ENCODE data around the gene ARID3B. TPM values are rescaled to one million over a fixed set of nuclear protein-coding genes. Genes with fewer than 3 reads are reported as not detected.

The ARID3B gene
- total and polyA plus RNA-seq, 2 of the 13 experiments (the other 11 are each of a cell fraction or from before 2014, with no cell fraction given): 5.3 to 12.8 TPM

GRCh38 chr15:74580538-74581350, 39.7 kb downstream of the ARID3B start:
- ATAC-seq (no peak), FAIRE-seq (no peak), DNase-seq (ENCODE audit: low spot score) (no peak)
- Histone ChIP-seq H3K79me2 (ENCODE audit: insufficient read depth, low read length) (no peaks in the 10 kb centered on the region), H3K4me2 (ENCODE audit: low read depth, low read length) (no peak overlapping the region), H3K4me3 (replicated peaks in 1 of 3; ENCODE audit: insufficient read depth in 1 of 3, low read depth in 2 of 3, low read length in 3 of 3) (no peak overlapping the region), H3K9ac (ENCODE audit: insufficient read depth, low read depth, low read length) (no peak overlapping the region), H4K20me1 (ENCODE audit: insufficient read depth, low read length) (no peaks in the 10 kb centered on the region), H3K4me1 (ENCODE audit: insufficient read depth, low read length) (no peaks in the 10 kb centered on the region), H2AFZ (ENCODE audit: low read length) (no peak overlapping the region), H3K27me3 (ENCODE audit: control insufficient read depth in 1 of 2, insufficient read depth in 2 of 2, low read length in 2 of 2) (no peaks in the 10 kb centered on the region), H3K27ac (ENCODE audit: extremely low read length, insufficient read depth, low read length) (no peak overlapping the region), H3K36me3 (replicated peaks in 1 of 2; ENCODE audit: control insufficient read depth in 1 of 2, insufficient read depth in 2 of 2, low read length in 2 of 2) (peaks cover 7 to 21% of the 10 kb centered on the region in 2 experiments; a peak in 4 of 5 replicates), H3K9me3 (ENCODE audit: low read length) (no peaks in the 10 kb centered on the region)
- in situ Hi-C loops (cut with HindIII; ENCODE audit: extremely low pct_ligation_motif_present, low pct_unique_long_range_greater_than_20kb): no loop called here
- intact Hi-C loops (cut with micrococcal nuclease; ENCODE audit: unreplicated experiment): no loop called here
- CTCF ChIA-PET (ENCODE audit: low intra/inter-chr PET ratio, low total read pairs): no interaction called here
- POLR2A ChIA-PET: no interaction called here
- BruUV-seq (replicated peaks): no TSS peak
- 96% methylated on average over 7 of the region's 7 CpGs for WGBS (ENCODE audit: low lambda C conversion rate)
- TF ChIP-seq ZMAT3 (CRISPR knock-in tag; conservative IDR thresholded peaks at IDR 0.05): no peak
- TF ChIP-seq TOPORS (CRISPR knock-in tag; IDR thresholded peaks at IDR 0.05): no peak
- no peak for TF ChIP-seq HNRNPL (IDR thresholded peaks at IDR 0.05; ENCODE audit: low read depth, low read length)
- no peak for TF ChIP-seq TP53 (CRISPR knock-in tag; conservative IDR thresholded peaks at IDR 0.05)
- no peak for TF ChIP-seq ATAD3A (CRISPR knock-in tag; IDR thresholded peaks at IDR 0.05)
- TF ChIP-seq ZBTB7A (CRISPR knock-in tag; IDR thresholded peaks at IDR 0.05): no peak
- TF ChIP-seq CBX5 (CRISPR knock-in tag; IDR thresholded peaks at IDR 0.05; ENCODE audit: borderline replicate concordance): no peak
- TF ChIP-seq ZSCAN21 (CRISPR knock-in tag; IDR thresholded peaks at IDR 0.05; ENCODE audit: borderline replicate concordance): no peak
- TF ChIP-seq SYNCRIP (IDR thresholded peaks at IDR 0.05; ENCODE audit: insufficient read depth, low read depth, low read length): no peak
- TF ChIP-seq, protein P1, sequence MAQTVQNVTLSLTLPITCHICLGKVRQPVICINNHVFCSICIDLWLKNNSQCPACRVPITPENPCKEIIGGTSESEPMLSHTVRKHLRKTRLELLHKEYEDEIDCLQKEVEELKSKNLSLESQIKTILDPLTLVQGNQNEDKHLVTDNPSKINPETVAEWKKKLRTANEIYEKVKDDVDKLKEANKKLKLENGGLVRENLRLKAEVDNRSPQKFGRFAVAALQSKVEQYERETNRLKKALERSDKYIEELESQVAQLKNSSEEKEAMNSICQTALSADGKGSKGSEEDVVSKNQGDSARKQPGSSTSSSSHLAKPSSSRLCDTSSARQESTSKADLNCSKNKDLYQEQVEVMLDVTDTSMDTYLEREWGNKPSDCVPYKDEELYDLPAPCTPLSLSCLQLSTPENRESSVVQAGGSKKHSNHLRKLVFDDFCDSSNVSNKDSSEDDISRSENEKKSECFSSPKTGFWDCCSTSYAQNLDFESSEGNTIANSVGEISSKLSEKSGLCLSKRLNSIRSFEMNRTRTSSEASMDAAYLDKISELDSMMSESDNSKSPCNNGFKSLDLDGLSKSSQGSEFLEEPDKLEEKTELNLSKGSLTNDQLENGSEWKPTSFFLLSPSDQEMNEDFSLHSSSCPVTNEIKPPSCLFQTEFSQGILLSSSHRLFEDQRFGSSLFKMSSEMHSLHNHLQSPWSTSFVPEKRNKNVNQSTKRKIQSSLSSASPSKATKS (CRISPR knock-in tag; IDR thresholded peaks at IDR 0.05): no peak
- TF ChIP-seq KLF12 (CRISPR knock-in tag; IDR thresholded peaks at IDR 0.05; ENCODE audit: borderline replicate concordance): no peak
- no peak for TF ChIP-seq SRSF1 (optimal IDR thresholded peaks at IDR 0.05; ENCODE audit: low read depth, low read length)
- TF ChIP-seq MYNN (CRISPR knock-in tag; IDR thresholded peaks at IDR 0.05; ENCODE audit: low read depth): no peak
- no peak for TF ChIP-seq SIN3A (IDR thresholded peaks at IDR 0.05; ENCODE audit: borderline replicate concordance, low read depth, low read length)

Measured in HepG2 (cell line).